Fibroblast of peridontal ligament (primary cell): ENCODE results near the gene R3HCC1L.

ENCODE experiments used
- DNase-seq: peaks from one replicate; pipeline ENCODE4 v3.0.0-alpha.2; 2010; ENCODE audit errors: extremely low read depth

R3HCC1L gene

DNA sequence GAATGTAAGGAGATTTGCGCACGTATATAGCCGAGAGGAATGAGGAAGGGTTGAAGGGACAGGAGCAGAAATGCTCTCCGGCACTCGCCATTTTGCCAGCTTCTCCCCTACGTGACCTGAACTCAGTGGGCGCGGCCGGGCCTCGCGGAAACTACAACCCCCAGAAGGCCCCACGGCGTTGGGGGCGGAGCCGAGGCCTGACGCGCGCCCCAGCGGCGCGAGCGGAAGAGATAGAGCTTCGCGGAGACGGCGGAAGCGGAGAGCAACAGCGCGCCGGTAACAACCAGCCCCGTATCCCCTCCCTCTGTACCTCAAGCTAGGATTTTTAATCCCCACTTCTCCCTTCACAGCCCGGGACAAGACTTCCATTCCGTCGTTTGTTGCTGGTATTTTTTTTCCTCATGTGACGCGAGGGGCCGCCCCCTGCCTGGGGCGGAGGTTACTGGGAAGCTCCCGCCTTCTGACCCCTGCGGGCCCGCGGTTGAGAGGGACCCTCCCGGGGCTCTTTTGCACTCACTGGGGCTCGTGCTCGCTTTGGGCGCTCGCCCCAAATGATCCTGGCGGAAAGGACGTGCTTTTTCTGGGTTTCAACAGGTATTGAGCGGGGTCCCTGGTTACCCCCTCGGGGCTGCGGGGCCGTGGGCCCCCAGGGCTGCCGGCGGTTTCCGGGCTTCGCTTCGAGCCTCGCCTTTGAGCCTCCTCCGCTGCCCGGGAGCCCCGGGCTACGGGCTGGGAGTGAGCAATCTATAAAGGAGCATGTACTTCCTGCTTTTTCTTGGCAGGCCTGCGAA is at the start of gene R3HCC1L:
TSS of gene R3HCC1L (plus strand) at position 227 of the 791 bp plus-strand sequence. CDS start 73,458 bp downstream, outside the sequence.
- peak; percentile 78 for DNase-seq

DNA sequence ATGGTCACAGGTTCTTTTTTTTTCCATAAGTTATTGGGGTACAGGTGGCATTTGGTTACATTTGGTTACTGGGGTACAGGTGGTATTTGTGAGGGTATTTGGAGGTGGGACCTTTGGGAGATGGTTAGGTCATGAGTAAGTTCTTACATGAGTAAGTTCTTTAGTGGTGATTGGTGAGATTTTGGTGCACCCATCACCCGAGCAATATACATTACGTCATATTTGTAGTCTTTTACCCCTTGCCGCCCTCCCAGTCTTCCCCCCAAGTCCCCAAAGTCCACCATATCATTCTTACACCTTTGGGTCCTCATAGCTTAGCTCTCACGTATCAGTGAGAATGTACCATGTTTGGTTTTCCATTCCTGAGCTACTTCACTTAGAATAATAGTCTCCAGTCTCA is 49.2 kb upstream of the R3HCC1L start:
- no peak for DNase-seq

DNA sequence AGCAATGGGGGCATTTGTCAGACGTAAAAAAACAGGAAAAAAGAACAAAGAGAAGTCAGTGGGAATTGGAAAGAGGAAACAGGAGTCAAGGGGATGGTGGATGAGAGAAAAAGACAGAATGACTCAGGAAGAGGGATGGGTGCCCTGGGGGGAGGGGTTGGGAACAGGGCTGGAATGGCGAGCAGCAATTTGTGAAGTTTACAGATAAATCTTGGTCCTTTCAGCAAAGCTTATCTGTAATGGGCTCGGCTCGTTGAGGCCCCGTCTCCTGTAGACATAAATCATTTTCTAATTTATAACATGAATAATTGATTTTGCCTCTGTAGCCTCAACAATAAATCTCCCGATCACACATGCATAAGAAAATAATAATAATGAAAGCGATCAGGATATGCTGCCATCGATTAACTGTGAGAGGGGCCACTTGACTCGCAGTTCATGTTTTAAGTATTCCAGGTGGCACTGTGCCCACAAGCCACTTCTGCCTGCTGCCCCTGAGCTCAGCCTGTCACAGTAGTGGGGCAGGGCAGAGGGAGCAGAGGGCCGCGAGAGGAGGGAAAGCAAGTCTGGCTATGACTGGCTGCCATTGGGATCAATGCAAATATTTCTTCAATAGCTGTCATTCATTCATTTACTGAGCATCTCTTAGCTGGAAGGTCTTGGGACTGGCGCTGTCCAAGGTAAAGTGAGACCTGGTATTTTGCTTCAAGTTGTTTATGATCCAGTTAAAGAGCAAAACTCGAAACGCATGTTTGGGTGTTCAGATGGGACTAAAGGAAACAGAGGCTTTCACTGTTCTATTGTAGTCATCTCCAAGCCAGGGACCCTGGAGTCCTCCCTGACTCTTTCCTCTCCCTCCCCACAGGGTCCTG is 47.4 kb upstream of the R3HCC1L start:
- no peak for DNase-seq

DNA sequence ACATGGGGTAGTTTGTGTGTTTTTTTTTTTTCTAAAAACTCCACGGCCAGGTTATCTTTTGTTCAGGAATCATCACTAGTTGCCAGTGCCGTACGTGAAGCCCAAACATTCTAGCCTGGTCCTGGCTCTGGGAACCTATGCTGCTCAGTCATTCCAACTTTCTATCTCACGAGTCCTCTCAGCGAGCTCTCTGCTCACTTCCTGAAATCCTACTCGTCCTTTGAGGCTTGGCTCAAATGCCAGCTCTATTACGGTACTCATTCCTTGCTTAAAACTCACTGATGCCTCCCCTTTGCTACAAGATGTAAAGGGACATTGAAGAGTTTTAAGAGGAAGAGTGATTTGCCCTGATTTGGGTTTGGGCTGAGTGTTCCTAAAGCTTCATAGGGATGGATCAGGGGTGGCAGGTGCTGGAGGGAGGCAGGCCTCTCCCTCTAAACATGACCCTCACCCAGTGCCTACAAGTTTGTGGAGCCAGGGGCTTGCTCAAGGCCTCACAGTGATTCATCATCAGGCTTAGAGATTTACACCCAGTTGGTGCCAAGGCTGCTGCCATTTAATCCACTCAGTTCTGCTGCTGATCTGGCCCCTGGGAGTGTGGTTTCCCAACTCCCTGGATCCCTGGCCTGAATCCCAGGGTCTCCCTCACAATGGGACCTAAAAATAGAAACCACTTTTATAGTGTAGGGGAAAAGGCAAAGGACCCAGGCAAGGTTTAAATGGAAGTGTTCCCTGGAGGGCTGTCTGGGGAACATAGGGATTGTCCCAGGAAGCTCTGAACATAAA is 46.1 kb upstream of the R3HCC1L start:
- DNase-seq, result peak; percentile 51

DNA sequence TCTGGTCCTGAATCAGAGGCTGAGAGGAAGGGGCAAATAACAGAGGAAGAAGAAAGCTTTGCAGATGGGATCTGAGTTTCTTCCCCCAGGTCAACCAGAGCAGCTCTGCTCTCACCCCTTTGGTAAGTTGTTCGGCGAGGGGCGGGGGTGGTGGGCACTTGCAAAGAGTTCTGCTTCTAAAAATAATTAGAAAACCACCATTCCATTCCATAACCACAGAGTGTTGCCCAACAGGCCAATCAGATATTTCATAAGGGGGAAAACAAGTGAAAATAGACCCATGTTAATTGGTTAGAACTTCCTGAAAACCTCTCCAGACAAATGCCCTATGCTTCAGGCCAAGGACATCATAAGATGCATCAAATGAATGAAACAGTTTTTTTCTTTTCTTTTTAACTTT is 43.6 kb upstream of the R3HCC1L start:
- DNase-seq, result no peak

DNA sequence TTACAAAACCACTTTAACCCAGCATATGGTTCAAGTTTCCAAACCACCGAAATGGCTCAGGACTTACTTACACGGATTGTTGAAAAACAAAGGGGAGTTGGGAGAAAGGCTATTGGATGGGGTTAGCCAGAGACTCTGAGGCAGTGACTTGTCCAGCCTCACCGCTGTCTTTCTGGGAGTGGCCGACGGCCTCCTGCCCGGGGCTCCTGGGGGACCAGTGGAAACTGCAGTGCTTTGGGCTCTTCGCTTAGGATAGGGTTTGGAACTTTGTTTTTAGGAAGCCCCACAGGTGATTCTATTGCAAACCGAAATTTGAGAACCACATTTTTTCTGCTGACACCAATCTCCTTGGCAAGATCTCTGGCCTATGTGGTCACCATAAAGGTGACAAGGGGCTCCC is 38.1 kb upstream of the R3HCC1L start:
- no peak for DNase-seq

DNA sequence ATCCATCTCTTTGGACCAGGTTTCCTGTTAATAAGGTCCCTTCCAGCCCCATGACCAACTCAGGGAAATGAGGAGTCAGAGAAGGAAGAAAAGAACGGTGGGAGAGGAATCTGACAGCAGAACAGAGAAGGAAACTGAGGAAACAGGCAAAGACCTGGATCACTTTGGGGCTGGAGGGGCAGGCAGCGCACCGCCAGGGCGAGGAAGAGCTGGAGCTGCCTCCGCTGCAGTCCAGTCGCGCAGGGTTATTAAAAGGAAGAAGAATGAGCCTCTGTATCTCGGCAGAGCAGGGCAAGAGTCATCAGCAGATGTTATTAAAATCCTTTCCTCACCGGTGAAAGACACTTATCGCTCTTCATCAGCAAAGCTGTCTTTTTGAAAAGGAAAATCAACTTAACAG is 37.7 kb upstream of the R3HCC1L start:
- DNase-seq, result no peak

DNA sequence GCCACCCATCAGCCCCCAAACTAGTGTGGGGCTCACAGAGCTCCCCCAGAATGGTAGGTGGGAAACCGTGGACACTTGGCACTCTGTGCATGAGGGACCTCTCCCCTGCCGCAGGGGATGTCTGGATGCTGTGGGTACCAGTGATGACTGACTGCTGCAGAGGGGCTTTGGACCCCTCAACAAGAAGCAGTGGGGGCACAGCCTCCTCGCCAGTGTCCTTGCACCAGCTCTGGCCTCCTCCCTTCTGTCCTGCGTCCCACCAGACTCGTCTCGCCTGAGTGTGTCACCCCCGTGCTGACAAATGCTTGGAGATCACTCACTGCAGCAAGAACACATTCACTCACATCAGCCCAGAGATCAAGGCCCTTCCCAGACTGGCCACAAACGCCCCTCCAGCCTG is 37.3 kb upstream of the R3HCC1L start:
- DNase-seq, result no peak

DNA sequence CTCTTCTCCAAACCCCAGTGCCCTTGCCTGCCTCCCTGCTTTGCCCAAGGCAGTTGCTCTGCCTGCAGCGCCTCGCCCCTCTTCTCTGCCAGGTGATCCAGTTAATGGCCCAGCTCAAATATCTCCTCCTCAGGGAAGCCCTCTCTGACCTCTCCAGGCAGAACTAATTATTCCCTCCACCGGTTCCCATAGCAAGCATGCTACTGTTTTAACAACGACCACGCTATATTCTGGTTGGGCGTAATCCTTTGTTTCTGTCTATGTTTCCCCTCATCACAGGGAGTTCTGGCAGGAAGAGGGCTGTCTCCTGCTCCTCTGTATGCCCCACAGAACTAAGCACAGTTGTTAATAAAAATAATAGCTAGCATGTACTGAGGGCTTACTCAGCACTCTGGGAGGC is 36.8 kb upstream of the R3HCC1L start:
- DNase-seq, result no peak

DNA sequence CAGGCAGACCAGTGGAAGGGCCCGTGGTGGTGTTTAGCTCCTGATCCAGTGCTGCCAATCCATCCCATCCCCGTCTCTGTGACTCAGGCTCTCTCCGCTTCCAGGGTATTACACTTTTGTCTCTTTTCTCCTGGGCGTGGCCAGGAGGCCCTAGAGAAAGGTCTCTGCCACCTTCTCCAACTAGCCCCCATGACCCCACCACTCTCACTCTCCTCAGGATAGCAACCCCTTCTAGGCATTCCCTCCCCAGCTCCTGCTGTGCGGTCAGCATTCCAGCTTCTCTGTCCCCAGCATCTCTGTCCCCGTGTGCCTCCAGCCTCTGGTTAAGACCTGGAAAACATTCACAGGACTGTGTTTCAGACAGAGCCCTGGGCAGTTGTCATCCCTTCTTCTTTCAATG is 36.2 kb upstream of the R3HCC1L start:
- no peak for DNase-seq

DNA sequence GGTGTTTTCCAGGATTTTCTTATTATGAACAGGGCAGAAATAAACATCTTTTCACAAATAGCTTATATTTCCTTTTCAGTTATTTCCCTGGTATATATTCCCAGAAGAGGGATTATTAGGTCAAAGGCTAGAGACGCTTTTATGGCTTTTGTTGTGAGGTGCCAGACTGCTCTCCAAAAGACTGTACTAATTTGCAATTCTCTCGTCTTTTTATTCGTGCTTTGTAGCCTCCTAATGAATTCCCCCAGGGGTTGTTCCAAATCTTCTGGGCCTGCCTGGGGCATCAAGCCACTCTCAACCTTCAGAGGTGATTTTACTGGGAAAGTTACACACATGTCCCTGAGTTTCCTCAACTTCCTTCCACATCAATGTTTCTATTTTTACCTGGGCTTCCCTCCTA is 34.0 kb upstream of the R3HCC1L start:
- no peak for DNase-seq

DNA sequence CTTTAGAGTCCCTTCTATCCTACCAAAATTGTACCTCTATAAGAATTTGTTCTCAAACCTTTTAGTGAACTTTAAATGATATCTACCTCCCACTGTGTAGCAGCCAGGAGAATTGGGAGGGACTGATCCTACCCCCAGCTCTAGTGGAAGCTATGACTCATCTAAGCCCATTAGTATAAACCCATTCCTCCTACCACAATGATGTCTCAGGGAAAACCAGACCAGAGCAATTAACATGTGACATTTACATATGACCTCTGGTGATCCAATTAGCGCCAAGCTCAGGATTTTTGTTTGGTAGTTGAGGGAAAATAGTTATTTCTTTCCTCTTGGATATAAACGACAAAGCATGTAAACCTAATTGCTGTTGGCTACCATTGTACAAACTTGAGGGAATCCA is 33.1 kb upstream of the R3HCC1L start:
- no peak for DNase-seq

DNA sequence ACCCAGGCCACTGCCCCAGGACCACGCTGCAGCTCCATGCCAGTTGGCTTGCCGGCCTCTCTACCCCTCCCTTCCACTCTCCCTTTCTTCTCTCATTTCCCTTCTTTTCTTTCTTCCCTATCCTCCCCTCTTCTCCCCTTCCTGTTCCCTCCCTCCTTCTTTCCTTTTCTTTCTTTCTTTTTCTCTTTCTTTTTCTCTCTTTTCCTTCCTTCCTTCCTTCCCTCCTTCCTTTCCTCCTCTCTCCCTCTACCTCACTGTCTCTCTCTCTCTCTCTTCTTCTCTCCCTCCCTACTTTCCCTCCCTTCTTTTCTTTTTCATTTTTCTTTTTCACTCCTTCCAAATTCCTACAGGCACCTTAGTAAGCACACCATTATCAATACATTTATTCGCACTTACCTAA is 30.3 kb upstream of the R3HCC1L start:
- DNase-seq, result no peak

DNA sequence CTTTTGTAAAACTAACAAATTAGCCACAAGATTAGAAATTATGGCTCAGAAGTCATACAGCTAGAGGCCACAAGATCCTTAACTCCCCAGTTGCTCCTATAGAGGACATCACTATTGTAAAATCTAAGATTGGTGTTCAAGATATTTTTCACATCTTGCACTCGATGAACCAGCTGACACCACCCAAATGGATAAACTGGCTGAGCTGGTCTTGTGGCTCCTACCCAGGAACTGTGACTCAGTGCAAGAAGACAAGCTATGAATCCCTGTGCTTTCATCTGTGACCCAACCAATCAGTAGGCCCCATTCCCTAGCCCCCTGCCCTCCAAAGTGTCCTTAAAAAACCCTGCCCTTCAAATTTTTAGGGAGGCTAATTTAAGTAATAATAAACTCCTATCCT is 27.9 kb upstream of the R3HCC1L start:
- no peak for DNase-seq

DNA sequence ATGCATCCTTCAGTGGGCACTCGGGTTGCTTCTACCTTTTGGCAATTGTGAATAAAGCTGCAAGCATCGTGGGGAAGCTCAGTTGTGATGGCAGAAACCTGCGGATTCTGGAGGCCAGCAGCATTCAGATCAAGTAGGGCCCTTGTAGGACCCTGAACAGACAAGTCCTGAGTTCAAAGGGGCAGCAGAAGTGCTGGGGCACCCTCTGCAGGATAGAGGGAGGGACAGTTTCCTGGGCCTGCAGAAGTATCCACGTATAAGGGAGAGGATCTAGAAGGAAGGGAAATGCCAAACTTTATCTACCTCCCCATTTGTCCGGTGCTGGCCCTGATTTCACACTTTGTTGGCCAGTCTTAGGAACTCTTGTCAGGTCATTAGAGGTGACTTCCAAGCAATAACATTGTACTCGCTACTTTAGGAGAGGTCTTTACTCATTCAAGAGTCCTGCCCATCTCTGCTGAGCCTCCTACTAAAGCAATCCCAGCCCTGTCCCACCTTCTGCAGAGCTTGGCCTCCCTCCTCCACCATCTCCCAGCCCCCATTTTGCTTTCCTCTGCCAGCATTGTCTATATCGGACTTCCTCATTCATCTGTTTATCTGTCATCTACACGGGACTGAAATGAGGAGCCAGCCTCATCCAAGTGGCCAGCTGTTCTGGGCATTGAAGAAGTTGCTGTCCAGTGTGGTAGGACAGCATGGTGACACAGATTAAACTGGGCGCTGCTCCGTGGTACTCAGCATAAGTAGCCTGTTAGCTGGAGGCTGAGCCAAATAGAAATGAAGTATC is 26.6 kb upstream of the R3HCC1L start:
- DNase-seq, result no peak

DNA sequence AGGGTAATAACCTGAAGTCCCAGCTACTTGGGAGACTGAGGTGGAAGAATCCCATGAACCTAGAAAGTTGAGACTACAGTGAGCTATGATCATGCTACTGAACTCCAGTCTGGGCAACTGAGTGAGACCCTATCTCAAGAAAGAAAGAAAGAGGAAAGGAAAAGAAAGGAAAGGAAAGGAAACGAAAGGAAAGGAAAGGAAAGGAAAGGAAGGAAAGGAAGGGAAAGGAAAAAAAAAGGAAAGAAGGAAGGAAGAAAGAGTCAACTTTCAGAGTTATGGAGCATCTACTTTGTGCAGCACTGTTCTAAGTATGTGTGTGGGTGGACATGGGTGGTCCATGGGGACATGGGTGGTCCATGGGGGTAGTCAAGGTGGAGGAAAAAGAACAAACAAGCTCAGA is 24.1 kb upstream of the R3HCC1L start:
- no peak for DNase-seq

DNA sequence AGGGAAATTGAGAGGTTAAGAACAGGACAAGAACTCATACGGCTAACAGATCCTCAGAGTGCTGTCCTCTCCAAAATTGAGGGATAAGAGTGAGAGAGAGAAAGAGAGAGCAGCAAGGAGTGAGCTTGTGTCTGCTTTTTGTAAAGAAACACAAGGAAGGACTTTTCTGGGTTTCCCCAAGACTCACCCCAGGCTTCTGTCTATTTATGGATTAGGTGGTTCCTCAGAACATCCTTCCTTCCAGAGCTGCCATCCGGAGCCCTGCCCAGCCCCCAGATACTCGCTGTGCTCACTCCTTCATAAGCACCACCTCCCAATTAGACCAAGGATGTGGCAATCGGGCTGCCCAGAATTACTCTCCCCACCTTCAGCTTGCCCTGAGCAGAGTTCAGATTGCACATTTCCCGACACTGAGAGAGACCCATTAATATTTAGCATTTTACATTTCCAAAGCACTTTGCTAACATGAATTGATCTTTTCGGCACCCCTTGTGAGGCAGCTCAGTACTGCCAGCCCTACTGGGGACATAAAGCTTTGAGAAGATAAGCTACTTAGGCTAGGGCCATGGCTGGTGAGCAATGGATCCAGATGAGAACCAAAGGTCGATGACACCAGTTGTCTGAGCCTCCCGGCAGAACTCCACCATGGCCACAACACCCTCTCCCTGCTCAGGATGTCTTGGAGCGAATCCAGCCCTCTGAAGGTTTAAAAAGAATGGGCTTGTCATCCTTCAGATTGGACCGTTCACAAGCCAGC is 19.2 kb upstream of the R3HCC1L start:
- DNase-seq, result no peak

DNA sequence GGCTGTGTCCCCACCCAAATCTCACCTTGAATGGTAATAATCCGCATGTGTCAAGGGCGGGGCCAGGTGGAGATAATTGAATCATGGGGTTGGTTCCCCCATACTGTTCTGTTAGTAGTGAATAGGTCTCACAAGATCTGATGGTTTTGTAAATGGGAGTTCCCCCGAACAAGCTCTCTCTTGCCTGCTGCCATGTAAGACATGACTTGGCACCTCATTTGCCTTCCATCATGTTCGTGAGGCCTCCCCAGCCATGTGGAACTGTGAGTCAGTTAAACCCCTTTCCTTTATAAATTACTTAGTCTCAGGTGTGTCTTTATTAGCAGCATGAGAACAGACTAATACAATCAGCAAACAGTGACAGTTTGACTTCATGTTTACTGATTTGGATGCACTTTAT is 14.6 kb upstream of the R3HCC1L start:
- no peak for DNase-seq

DNA sequence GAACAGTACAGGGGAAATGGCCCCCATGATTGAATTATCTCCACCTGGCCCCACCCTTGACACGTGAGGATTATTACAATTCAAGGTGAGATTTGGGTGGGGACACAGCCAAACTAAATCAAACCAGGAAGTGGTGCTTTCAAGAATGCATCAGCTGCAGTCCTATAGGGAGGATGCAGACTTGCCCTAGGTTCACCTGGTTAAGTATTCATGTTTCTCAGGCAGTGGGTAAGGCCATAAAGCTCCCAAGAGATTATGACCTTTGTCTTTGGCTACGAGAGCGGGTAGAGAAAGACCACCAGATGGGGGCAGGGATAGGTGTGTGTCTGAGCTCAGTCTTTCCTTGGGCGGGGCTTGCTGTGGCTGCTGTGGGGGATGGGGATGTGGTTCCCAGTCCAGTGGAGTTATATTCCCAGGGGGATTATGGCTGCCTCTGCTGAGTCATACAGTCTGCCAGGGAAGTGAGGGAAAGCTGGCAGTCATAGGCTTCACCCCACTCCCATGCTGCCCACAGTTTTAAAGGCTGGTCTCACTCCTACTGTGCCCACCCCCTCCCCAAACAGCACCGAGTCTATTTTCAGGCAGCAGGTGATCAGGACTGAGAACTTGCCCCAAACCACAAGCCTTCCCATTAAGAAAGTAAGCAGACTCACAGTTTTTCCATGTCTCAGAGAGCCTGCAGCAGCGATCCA is 8.4 kb upstream of the R3HCC1L start:
- DNase-seq, result no peak

DNA sequence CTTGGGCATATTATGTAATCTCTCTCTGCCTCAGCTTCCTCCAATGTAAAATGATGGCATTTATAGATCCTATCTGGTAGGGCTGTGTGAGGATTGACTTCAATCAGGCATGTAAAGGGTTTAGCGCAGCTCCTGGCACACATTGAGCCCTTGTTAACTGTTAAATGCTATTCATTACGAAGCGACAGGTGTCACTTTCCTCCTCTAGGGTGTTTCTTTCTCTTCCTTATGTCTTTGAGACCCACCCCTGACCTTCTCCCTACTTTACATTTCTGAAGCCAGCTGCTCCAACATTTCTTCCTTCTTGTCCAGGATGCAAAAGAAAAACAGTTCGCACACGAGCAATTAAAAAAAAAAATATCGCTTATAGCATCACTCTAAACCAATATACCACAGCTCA is 5.7 kb upstream of the R3HCC1L start:
- DNase-seq, result no peak
